Liver (tissue), 9 donors: ENCODE data around the gene RYR3. TPM values are rescaled to one million over a fixed set of nuclear protein-coding genes. Genes with fewer than 3 reads are reported as not detected.

ENCODE experiments used
- DNase-seq: peaks from one replicate; pipeline ENCODE4 v3.0.0-alpha.2; 2017; ENCODE audit warnings: low spot score
- H3K27ac ChIP-seq, 2 donors: one replicate each; pipeline ENCODE4 v1.7.0; 2013; ENCODE audit warnings: inconsistent platforms in 2 of 2, low read length in 2 of 2, control low read depth in 1 of 2, low read depth in 1 of 2, mild to moderate bottlenecking in 1 of 2
- H3K27me3 ChIP-seq, 4 donors: one replicate each; pipeline versions ENCODE4 v1.6.1 to v1.7.0; 2013; ENCODE audit warnings: low read length in 3 of 4, inconsistent platforms in 1 of 4, mild to moderate bottlenecking in 1 of 4, moderate library complexity in 1 of 4; ENCODE audit not compliant: control insufficient read depth in 4 of 4, insufficient read depth in 4 of 4
- H3K36me3 ChIP-seq, 4 donors: one replicate each; pipeline versions ENCODE4 v1.6.1 to v1.7.0; 2013; ENCODE audit warnings: low read length in 3 of 4, mild to moderate bottlenecking in 3 of 4, low read depth in 1 of 4, moderate library complexity in 1 of 4; ENCODE audit not compliant: control insufficient read depth in 4 of 4, insufficient read depth in 3 of 4
- H3K4me1 ChIP-seq, 4 donors: one replicate each; pipeline versions ENCODE4 v1.6.1 to v1.7.0; 2013; ENCODE audit warnings: low read length in 3 of 4, mild to moderate bottlenecking in 3 of 4, moderate library complexity in 1 of 4; ENCODE audit not compliant: control insufficient read depth in 4 of 4, insufficient read depth in 4 of 4
- H3K4me3 ChIP-seq, 3 donors: one replicate each; pipeline versions ENCODE4 v1.6.1 to v1.7.0; 2013; ENCODE audit warnings: low read length in 3 of 3, control low read depth in 1 of 3, low read depth in 1 of 3, mild to moderate bottlenecking in 1 of 3
- H3K9ac ChIP-seq, 2 donors: one replicate each; pipeline ENCODE4 v1.7.0; 2013; ENCODE audit warnings: low read length in 2 of 2, mild to moderate bottlenecking in 2 of 2, moderate library complexity in 2 of 2, control low read depth in 1 of 2, low read depth in 1 of 2
- H3K9me3 ChIP-seq, 4 donors: one replicate each; pipeline versions ENCODE4 v1.6.1 to v1.7.0; 2013; ENCODE audit warnings: low read length in 3 of 4; ENCODE audit not compliant: control insufficient read depth in 4 of 4
- EGR1 ChIP-seq, 2 donors: IDR thresholded peaks; 2 replicates each; pipeline ENCODE4 v1.6.1; 2016 to 2018; ENCODE audit warnings: antibody characterized with exemption in 2 of 2, low read depth in 2 of 2
- FOXA2 ChIP-seq: IDR thresholded peaks from 2 replicates; pipeline ENCODE4 v1.6.1; 2016; ENCODE audit warnings: antibody characterized with exemption
- GABPA ChIP-seq, 2 donors: IDR thresholded peaks in 1 of 2; conservative IDR thresholded peaks in 1 of 2; 2 replicates each; pipeline ENCODE4 v1.6.1; 2016; ENCODE audit warnings: antibody characterized with exemption in 2 of 2, mild to moderate bottlenecking in 1 of 2, moderate library complexity in 1 of 2
- HNF4A ChIP-seq, 2 donors: conservative IDR thresholded peaks; 2 replicates each; pipeline ENCODE4 v1.6.1; 2016; ENCODE audit warnings: antibody characterized with exemption in 2 of 2, mild to moderate bottlenecking in 2 of 2
- HNF4G ChIP-seq: IDR thresholded peaks from 2 replicates; pipeline ENCODE4 v1.6.1; 2016; ENCODE audit warnings: antibody characterized with exemption
- JUND ChIP-seq, 2 donors: IDR thresholded peaks; 2 replicates each; pipeline ENCODE4 v1.6.1; 2016; ENCODE audit warnings: antibody characterized with exemption in 2 of 2
- MAX ChIP-seq: IDR thresholded peaks from 2 replicates; pipeline ENCODE4 v1.6.1; 2016; ENCODE audit warnings: antibody characterized with exemption
- NR2F2 ChIP-seq: IDR thresholded peaks from 2 replicates; pipeline ENCODE4 v1.6.1; 2016; ENCODE audit warnings: antibody characterized with exemption
- RAD21 ChIP-seq, 2 donors: IDR thresholded peaks; 2 replicates each; pipeline ENCODE4 v1.6.1; 2016; ENCODE audit warnings: antibody characterized with exemption in 2 of 2, mild to moderate bottlenecking in 2 of 2
- RXRA ChIP-seq, 2 donors: IDR thresholded peaks; 2 replicates each; pipeline ENCODE4 v1.6.1; 2017 to 2018; ENCODE audit warnings: antibody characterized with exemption in 2 of 2, mild to moderate bottlenecking in 1 of 2
- SP1 ChIP-seq: IDR thresholded peaks from 2 replicates; pipeline ENCODE4 v1.6.1; 2018; ENCODE audit warnings: antibody characterized with exemption, mild to moderate bottlenecking
- TAF1 ChIP-seq: conservative IDR thresholded peaks from 2 replicates; pipeline ENCODE4 v1.6.1; 2016; ENCODE audit warnings: antibody characterized with exemption, mild to moderate bottlenecking
- YY1 ChIP-seq: IDR thresholded peaks from 2 replicates; pipeline ENCODE4 v1.6.1; 2016; ENCODE audit warnings: antibody characterized with exemption, mild to moderate bottlenecking
- WGBS: extraction: QIAGEN DNeasy Blood & Tissue Kit; methylation state at CpG from one replicate; pipeline ENCODE4 v1.1.7; 2013; 5-methylcytosine and 5-hydroxymethylcytosine counted together
- polyA plus RNA-seq, 2 donors: library from polyadenylated mRNA; stranded (reverse) in 1 of 2; unstranded in 1 of 2; fragments of 200-250 nt in 1 of 2; fragments of >200 nt in 1 of 2; fragmentation: Nextera tagmentation in 1 of 2; extraction: Ambion mirVana in 1 of 2; gene quantifications; one replicate each; pipeline versions ENCODE4 v1.2.1 to v1.2.3, GENCODE V29; 2013 to 2015
- total RNA-seq, 2 donors: library from RNA; depleted of rRNA; stranded (reverse); fragments of >200 nt; gene quantifications; one replicate each; pipeline ENCODE4 v1.2.3, GENCODE V29; 2014
- TF ChIP-seq, protein P1 (sequence below): IDR thresholded peaks from 2 replicates; pipeline ENCODE4 v1.6.1; 2016; ENCODE audit warnings: antibody characterized with exemption, mild to moderate bottlenecking
- donor health status: healthy.
- donor health status: healthy.
- donor health status: healthy.
- donor health status: healthy.
- donor health status: healthy.

The RYR3 gene
- total and polyA plus RNA-seq, 4 donors, result 0.01 to 1.1 (median 0.22) TPM

DNA sequence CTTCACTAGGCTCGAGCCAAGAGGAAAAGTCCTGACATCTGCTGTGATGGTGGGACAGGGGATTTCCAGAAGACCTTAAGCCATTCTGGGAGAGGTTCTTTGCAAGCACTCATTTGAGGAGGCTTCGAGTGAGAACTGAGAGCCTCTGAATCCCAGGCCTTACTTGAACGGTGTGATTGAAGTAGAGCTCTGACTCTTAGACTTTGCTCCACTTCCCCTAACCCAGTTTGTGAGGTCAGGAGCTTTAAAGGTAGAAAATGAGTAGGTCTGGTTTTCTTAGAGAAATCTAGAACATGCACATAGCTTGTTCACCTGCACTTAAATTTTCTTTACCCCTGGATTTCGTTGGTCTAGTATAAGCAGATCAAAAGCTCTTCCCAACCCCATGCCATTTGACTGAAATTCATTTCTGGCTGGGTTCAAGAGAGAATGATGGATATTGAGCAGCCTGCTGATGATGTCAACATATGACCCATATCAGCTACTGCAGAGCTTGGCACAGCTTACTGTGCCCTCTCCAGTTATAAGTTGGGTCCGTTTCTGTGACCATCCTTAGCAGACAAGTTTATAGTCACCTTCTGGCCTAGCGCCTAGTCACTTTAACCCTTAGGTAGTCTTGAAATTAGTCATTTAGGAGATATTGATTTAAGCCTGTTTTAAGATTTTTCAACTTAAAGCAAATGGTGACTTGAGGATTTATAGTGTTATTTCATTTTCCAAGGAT lies 428.3 kb downstream of the RYR3 start:
- no peak overlapping the region for H3K4me3 ChIP-seq
- no peak overlapping the region for H3K27ac ChIP-seq
- H3K9me3 ChIP-seq, result no peaks in the 10 kb centered on the region
- H3K9ac ChIP-seq, result no peak overlapping the region
- H3K36me3 ChIP-seq, result no peaks in the 10 kb centered on the region
- no peaks in the 10 kb centered on the region for H3K27me3 ChIP-seq
- WGBS, result 59% methylated on average over 6 of the region's 6 CpGs
- TF ChIP-seq EGR1 (IDR thresholded peaks at IDR 0.05; ENCODE audit: low read depth in 2 of 2), result no peak
- TF ChIP-seq RXRA (IDR thresholded peaks at IDR 0.05), result no peak
- DNase-seq, result no peak
- no peaks in the 10 kb centered on the region for H3K4me1 ChIP-seq

DNA sequence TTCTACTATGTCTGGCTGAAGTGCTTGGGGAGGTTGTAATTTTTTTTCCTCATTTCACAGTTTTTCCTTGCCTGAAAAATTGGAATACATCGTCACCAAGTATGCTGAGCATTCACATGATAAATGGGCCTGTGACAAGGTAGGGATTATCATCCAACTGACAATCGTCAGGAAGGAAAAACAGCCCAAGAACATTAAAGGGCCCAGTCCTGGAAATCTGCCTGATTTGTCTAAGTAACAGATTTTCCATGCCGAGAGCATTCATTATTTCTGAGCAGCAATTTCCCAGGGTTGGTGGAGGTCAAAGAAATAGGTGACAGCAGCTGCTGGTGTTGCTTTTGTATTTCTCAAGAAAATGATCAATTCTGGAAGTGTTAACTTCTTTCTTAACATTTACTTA lies 431.5 kb downstream of the RYR3 start:
- Histone ChIP-seq H3K27me3 (no peaks in the 10 kb centered on the region), H3K27ac (no peak overlapping the region), H3K4me1 (no peaks in the 10 kb centered on the region), H3K9ac (no peak overlapping the region), H3K36me3 (no peaks in the 10 kb centered on the region), H3K4me3 (no peak overlapping the region), H3K9me3 (no peaks in the 10 kb centered on the region)
- WGBS, result 77% methylated on average over 3 of the region's 3 CpGs
- TF ChIP-seq, protein P1, sequence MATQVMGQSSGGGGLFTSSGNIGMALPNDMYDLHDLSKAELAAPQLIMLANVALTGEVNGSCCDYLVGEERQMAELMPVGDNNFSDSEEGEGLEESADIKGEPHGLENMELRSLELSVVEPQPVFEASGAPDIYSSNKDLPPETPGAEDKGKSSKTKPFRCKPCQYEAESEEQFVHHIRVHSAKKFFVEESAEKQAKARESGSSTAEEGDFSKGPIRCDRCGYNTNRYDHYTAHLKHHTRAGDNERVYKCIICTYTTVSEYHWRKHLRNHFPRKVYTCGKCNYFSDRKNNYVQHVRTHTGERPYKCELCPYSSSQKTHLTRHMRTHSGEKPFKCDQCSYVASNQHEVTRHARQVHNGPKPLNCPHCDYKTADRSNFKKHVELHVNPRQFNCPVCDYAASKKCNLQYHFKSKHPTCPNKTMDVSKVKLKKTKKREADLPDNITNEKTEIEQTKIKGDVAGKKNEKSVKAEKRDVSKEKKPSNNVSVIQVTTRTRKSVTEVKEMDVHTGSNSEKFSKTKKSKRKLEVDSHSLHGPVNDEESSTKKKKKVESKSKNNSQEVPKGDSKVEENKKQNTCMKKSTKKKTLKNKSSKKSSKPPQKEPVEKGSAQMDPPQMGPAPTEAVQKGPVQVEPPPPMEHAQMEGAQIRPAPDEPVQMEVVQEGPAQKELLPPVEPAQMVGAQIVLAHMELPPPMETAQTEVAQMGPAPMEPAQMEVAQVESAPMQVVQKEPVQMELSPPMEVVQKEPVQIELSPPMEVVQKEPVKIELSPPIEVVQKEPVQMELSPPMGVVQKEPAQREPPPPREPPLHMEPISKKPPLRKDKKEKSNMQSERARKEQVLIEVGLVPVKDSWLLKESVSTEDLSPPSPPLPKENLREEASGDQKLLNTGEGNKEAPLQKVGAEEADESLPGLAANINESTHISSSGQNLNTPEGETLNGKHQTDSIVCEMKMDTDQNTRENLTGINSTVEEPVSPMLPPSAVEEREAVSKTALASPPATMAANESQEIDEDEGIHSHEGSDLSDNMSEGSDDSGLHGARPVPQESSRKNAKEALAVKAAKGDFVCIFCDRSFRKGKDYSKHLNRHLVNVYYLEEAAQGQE, result no peak
- TF ChIP-seq EGR1 (IDR thresholded peaks at IDR 0.05; ENCODE audit: low read depth in 2 of 2), result no peak
- no peak for TF ChIP-seq SP1
- TF ChIP-seq TAF1, result no peak
- no peak for TF ChIP-seq HNF4A (conservative IDR thresholded peaks at IDR 0.05)
- no peak for TF ChIP-seq GABPA (IDR thresholded peaks at IDR 0.05 in 1 of 2, conservative IDR thresholded peaks at IDR 0.05 in 1 of 2)
- no peak for DNase-seq

GRCh38 chr15:33742800-33743199 lies 432.0 kb downstream of the RYR3 start:
- Histone ChIP-seq H3K27me3 (no peaks in the 10 kb centered on the region), H3K4me3 (no peak overlapping the region), H3K9me3 (no peaks in the 10 kb centered on the region), H3K27ac (no peak overlapping the region), H3K9ac (no peak overlapping the region), H3K4me1 (no peaks in the 10 kb centered on the region), H3K36me3 (no peaks in the 10 kb centered on the region)
- no peak for DNase-seq
- 82% methylated on average over 2 of the region's 2 CpGs for WGBS
- no peak for TF ChIP-seq RXRA (IDR thresholded peaks at IDR 0.05)
- no peak for TF ChIP-seq MAX
- no peak for TF ChIP-seq HNF4G
- TF ChIP-seq NR2F2, result no peak
- no peak for TF ChIP-seq SP1
- no peak for TF ChIP-seq RAD21 (IDR thresholded peaks at IDR 0.05)
- TF ChIP-seq JUND (IDR thresholded peaks at IDR 0.05), result no peak
- no peak for TF ChIP-seq FOXA2
- no peak for TF ChIP-seq GABPA (IDR thresholded peaks at IDR 0.05 in 1 of 2, conservative IDR thresholded peaks at IDR 0.05 in 1 of 2)
- no peak for TF ChIP-seq YY1
